ENCODE data around the gene SDK2.

DNA sequence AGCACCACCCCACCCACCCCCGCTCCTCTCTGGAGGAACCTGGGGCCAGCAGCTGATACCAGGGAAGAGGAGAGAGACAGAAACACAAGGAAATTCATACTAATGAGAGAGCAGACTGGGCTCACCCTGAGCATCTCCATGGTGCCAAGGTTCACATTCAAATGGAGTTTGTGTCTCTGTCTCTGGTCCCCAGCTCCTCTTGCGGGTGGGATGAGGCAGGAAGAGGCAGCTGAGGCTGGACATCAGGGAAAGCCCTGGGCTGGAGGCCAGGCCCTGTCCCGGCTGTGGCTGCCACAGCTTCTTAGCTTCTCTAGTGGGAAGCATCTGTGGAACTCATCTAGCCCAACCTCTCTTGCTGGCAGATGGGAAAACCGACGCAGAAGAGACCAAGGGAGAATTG lies 121.5 kb downstream of the SDK2 start:
- TF ChIP-seq CTCF (IDR thresholded peaks at IDR 0.05; ENCODE audit: poor library complexity), result no peak
- TF ChIP-seq EZH2 (IDR thresholded peaks at IDR 0.05; ENCODE audit: borderline replicate concordance), result no peak

All from hepatocyte (in vitro differentiated cells).